HEK293T (cell line): ENCODE data around the gene TP63.

ENCODE experiments used
- CTCF ChIA-PET: fragments of 350-600 bp; formaldehyde crosslinking; extraction: SDS; loops from one replicate; lab custom pipeline; 2021; ENCODE audit warnings: antibody characterized with exemption, inconsistent platforms; lab: Yijun Ruan, JAX
- POLR2A ChIA-PET: fragments of 350-600 bp; formaldehyde crosslinking; extraction: SDS; loops from one replicate; lab custom pipeline; 2020; ENCODE audit warnings: antibody characterized with exemption, inconsistent platforms; lab: Yijun Ruan, JAX
- DNase-seq: peaks from one replicate; pipeline ENCODE4 v3.0.0; 2012; ENCODE audit warnings: mixed read lengths; ENCODE audit errors: extremely low spot score
- ARNT ChIP-seq: fragments of 450-650 bp; IDR thresholded peaks from 2 replicates; pipeline ENCODE4 v1.6.1; 2017; ENCODE audit warnings: mild to moderate bottlenecking
- BHLHE40 ChIP-seq: fragments of 450-650 bp; IDR thresholded peaks from 2 replicates; pipeline ENCODE4 v1.6.1; 2016; ENCODE audit warnings: mild to moderate bottlenecking, moderate library complexity, borderline replicate concordance
- CTBP1 ChIP-seq: fragments of 450-650 bp; IDR thresholded peaks from 2 replicates; pipeline ENCODE4 v1.6.1; 2016; ENCODE audit warnings: borderline replicate concordance
- ELF4 ChIP-seq: fragments of 450-650 bp; IDR thresholded peaks from 2 replicates; pipeline ENCODE4 v1.6.1; 2017; ENCODE audit warnings: antibody characterized with exemption
- FOXA1 ChIP-seq: fragments of 450-650 bp; IDR thresholded peaks from 2 replicates; pipeline ENCODE4 v1.6.1; 2016; ENCODE audit warnings: mild to moderate bottlenecking
- FOXK2 ChIP-seq: fragments of 450-650 bp; IDR thresholded peaks from 2 replicates; pipeline ENCODE4 v1.6.1; 2016; ENCODE audit warnings: mild to moderate bottlenecking
- FOXM1 ChIP-seq: fragments of 450-650 bp; IDR thresholded peaks from 2 replicates; pipeline ENCODE4 v1.6.1; 2017; ENCODE audit warnings: mild to moderate bottlenecking, borderline replicate concordance
- HDGF ChIP-seq: fragments of 450-650 bp; IDR thresholded peaks from 2 replicates; pipeline ENCODE4 v1.6.1; 2017; ENCODE audit warnings: antibody characterized with exemption, borderline replicate concordance
- L3MBTL2 ChIP-seq: fragments of 450-650 bp; conservative IDR thresholded peaks from 2 replicates; pipeline ENCODE4 v1.6.1; 2016; ENCODE audit warnings: mild to moderate bottlenecking
- LEF1 ChIP-seq: fragments of 450-650 bp; IDR thresholded peaks from 2 replicates; pipeline ENCODE4 v1.6.1; 2017; ENCODE audit warnings: mild to moderate bottlenecking, borderline replicate concordance
- NFRKB ChIP-seq: fragments of 450-650 bp; IDR thresholded peaks from 2 replicates; pipeline ENCODE4 v1.6.1; 2016; ENCODE audit warnings: mild to moderate bottlenecking, moderate library complexity
- SP1 ChIP-seq: fragments of 450-650 bp; IDR thresholded peaks from 2 replicates; pipeline ENCODE4 v1.6.1; 2017
- SUZ12 ChIP-seq: fragments of 450-650 bp; IDR thresholded peaks from 2 replicates; pipeline ENCODE4 v1.6.1; 2016; ENCODE audit warnings: mild to moderate bottlenecking
- TARDBP ChIP-seq: fragments of 450-650 bp; IDR thresholded peaks from 2 replicates; pipeline ENCODE4 v1.6.1; 2016
- ZNF384 ChIP-seq: fragments of 450-650 bp; IDR thresholded peaks from 2 replicates; pipeline ENCODE4 v1.6.1; 2016
- TF ChIP-seq, protein P1 (sequence below): fragments of 450-650 bp; IDR thresholded peaks from 2 replicates; pipeline ENCODE4 v1.6.1; 2016

Gene TP63

DNA sequence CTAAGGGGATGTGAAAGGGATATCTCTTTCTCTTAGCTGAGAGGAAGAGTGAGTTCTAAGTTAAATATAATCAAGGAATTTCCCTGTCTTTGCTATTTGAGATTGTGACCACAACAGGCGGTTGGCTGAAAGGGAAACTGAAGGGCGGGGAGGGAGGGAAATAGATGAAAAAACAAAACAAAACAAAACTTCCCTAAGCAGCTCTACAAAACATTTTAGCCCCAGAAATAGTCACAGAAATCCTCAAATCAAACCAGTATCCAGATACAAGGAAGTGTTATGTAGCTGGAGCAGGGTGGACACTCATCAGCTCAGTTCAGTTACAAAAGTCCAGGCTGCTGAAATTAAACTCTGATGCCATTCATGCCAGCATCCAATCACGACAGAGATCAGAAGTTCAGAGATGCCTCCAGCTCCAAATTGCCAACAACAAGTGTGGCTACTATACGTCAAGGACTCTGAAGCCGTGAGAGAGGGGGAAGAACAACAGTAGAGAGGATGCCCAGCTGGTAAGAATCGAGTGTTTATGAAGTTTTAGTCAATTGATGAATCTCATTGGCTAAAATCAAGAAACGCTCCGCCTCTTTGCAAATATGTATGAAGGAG, 319 bp upstream of the TP63 start:
- CTCF ChIA-PET: no interaction called here
- no peak for DNase-seq
- POLR2A ChIA-PET: no interaction called here
- TF ChIP-seq BHLHE40 (no peak), SP1 (no peak), FOXK2 (no peak), NFRKB (no peak), TARDBP (no peak), SUZ12 (no peak), L3MBTL2 (no peak), CTBP1 (no peak), ELF4 (no peak), FOXA1 (no peak), FOXM1 (no peak), ARNT (no peak), ZNF384 (no peak), LEF1 (no peak), HDGF (no peak)
- TF ChIP-seq, protein P1, sequence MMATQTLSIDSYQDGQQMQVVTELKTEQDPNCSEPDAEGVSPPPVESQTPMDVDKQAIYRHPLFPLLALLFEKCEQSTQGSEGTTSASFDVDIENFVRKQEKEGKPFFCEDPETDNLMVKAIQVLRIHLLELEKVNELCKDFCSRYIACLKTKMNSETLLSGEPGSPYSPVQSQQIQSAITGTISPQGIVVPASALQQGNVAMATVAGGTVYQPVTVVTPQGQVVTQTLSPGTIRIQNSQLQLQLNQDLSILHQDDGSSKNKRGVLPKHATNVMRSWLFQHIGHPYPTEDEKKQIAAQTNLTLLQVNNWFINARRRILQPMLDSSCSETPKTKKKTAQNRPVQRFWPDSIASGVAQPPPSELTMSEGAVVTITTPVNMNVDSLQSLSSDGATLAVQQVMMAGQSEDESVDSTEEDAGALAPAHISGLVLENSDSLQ: no peak

DNA sequence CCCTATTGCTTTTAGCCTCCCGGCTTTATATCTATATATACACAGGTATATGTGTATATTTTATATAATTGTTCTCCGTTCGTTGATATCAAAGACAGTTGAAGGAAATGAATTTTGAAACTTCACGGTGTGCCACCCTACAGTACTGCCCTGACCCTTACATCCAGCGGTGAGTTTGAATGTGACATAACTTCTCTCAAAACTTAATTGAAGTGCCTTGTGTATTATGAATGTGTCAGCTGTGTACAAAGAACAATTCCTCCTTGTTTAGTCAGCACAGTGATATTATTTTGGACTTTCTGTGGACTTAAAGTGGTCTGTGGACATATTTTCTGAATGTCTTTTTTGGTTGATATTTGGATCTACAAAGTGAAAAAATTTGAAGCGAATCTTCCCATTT, 220 bp downstream of the TP63 start:
- ChIA-PET POLR2A (no interaction called here), CTCF (no interaction called here)
- DNase-seq: no peak
- TF ChIP-seq ELF4: no peak
- TF ChIP-seq ZNF384: no peak

DNA sequence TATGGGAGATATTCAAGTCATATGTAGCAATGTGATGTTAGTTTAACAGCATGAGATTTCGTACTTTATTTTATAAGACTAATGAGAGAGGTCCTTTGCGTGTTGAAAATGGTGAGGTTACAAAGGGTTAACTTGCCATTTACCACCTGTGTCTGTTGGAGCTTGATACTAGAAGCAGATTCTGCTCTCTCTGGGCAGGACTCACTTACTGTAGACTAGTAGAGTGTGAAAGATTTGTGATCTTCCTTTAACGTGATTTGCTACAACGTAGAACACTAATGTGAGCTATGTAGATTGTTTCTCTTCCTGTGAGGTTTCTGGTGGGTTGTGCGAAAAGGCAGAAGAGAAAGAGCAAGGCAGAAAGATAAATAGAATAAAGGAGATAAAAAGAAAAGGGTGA, 1.1 kb downstream of the TP63 start:
- DNase-seq: no peak
- ChIA-PET CTCF (no interaction called here), POLR2A (no interaction called here)
- TF ChIP-seq, protein P1: no peak
- no peak for TF ChIP-seq FOXA1
- no peak for TF ChIP-seq LEF1
- TF ChIP-seq NFRKB: no peak
- no peak for TF ChIP-seq SP1
- no peak for TF ChIP-seq SUZ12
- TF ChIP-seq HDGF: no peak

DNA sequence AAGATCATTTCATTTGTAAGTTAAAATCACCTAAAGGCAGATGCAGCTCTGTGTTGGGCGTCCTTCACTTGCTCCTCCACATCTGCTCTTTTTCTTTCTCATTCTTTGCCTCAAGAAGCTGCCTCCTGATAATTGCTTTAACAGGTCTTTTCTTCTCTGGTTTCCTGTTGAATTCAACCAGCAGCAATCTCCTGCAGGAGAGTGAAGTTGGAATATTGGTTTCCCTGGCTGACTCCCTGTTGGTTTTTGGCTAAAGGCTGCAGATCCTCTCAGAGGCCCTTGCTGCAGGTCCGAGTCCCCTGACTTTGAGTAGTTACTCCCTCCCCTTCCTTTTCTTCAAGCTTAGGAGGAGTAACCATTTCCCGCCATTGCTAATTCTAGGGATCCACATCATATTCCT, 4.2 kb downstream of the TP63 start:
- ChIA-PET CTCF (no interaction called here), POLR2A (no interaction called here)
- DNase-seq: no peak
- no peak for TF ChIP-seq BHLHE40
- TF ChIP-seq L3MBTL2: no peak
- no peak for TF ChIP-seq ELF4
- TF ChIP-seq CTBP1: no peak
- no peak for TF ChIP-seq SP1
- TF ChIP-seq HDGF: no peak
- TF ChIP-seq NFRKB: no peak
- no peak for TF ChIP-seq TARDBP
- TF ChIP-seq LEF1: no peak
- no peak for TF ChIP-seq ZNF384
- no peak for TF ChIP-seq ARNT
- no peak for TF ChIP-seq FOXM1
- TF ChIP-seq, protein P1: no peak
- TF ChIP-seq SUZ12: no peak
- TF ChIP-seq FOXK2: no peak
- TF ChIP-seq FOXA1: no peak

DNA sequence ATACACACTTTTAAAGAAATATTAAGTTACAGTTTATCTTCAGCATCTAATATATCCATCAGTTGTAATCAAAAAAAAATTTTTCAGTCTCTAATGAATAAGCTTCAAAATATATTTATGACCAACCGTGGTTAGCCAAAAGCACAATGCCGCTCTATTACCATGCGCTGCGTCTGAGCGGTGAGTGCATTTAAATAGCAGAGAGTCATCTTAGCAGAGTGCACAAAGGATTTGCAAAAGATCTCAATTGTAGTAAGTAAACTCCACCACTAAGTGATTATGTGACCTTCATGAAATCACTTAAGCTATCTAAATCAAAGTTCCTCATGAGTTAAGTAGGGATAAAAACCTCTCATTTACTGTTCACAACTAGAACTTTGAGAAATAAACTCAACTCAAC, 4.9 kb downstream of the TP63 start:
- CTCF ChIA-PET: no interaction called here
- TF ChIP-seq SP1 (no peak), SUZ12 (no peak), HDGF (no peak)
- no peak for DNase-seq
- POLR2A ChIA-PET: no interaction called here

DNA sequence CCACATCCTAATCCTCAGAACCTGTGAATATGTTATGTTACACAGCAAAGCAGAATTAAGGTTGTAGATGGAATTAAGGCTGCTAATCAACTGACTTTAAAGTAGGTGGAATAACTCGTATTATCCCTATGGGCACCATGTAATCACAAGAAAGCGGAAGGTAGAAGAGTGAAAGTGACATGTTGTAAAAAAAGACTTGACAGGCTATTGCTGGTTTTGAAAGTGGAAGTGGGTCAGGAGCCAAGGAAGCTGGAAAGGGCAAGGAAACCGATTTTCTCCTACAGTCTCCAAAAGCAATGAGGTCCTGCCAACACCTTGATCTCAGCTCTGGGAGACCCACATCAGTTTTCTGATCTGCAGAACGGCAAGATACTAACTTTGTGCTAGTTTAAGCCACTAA, 6.6 kb downstream of the TP63 start:
- no peak for TF ChIP-seq SP1
- TF ChIP-seq ZNF384: no peak
- TF ChIP-seq CTBP1: no peak
- no peak for TF ChIP-seq FOXM1
- TF ChIP-seq, protein P1: no peak
- no peak for TF ChIP-seq NFRKB
- TF ChIP-seq ARNT: no peak
- no peak for TF ChIP-seq TARDBP
- no peak for TF ChIP-seq SUZ12
- ChIA-PET POLR2A (no interaction called here), CTCF (no interaction called here)
- no peak for DNase-seq
